SK-N-SH (cell line): ENCODE measurements around the gene SDC3. TPM values are rescaled to one million over a fixed set of nuclear protein-coding genes. Genes with fewer than 3 reads are reported as not detected.

Experiments used
- CTCF ChIA-PET: fragments of 300-600, 350-600 bp; formaldehyde crosslinking; extraction: SDS; loops from one replicate; lab custom pipeline; 2021; lab: Yijun Ruan, JAX
- POLR2A ChIA-PET: fragments of 350-600 bp; sonication (Branson Sonifier 250); formaldehyde crosslinking; extraction: SDS; loops from one replicate; lab custom pipeline; 2020; ENCODE audit warnings: antibody characterized with exemption, inconsistent platforms; lab: Yijun Ruan, JAX
- DNase-seq: peaks from one replicate; pipeline ENCODE4 v3.0.0; 2012
- H2AFZ ChIP-seq: fragments of 200-600 bp; sonication (generic); 2 replicates; pipeline ENCODE4 v1.8.1; 2016; ENCODE audit warnings: antibody characterized with exemption, mild to moderate bottlenecking, low read depth
- H3F3A ChIP-seq: fragments of 200-600 bp; sonication (generic); replicated peaks from 2 replicates; pipeline ENCODE3; 2016; ENCODE audit warnings: antibody characterized with exemption, mild to moderate bottlenecking; ENCODE audit not compliant: insufficient read depth
- H3K27ac ChIP-seq, 2 experiments: fragments of 200-500 bp in 1 of 2; fragments of 200-600 bp in 1 of 2; sonication (Bioruptor generic) in 1 of 2; sonication (generic), shearing (Covaris generic) in 1 of 2; 2 replicates each; pipeline versions ENCODE4 v1.5.1 to v1.6.1; 2014 to 2016; ENCODE audit warnings: low read depth in 2 of 2, inconsistent platforms in 1 of 2, low read length in 1 of 2, mild to moderate bottlenecking in 1 of 2, mixed read lengths in 1 of 2
- H3K27me3 ChIP-seq: fragments of 200-600 bp; sonication (generic), shearing (Covaris generic); 2 replicates; pipeline ENCODE4 v1.6.1; 2016; ENCODE audit warnings: mixed run types; ENCODE audit not compliant: insufficient read depth
- H3K36me3 ChIP-seq, 2 experiments: fragments of 200-500 bp in 1 of 2; fragments of 200-600 bp in 1 of 2; sonication (Bioruptor generic) in 1 of 2; sonication (generic) in 1 of 2; replicated peaks in 1 of 2; 2 replicates each; pipeline versions ENCODE3 to v1.5.1; 2014 to 2016; ENCODE audit warnings: low read length in 1 of 2, mild to moderate bottlenecking in 1 of 2; ENCODE audit not compliant: insufficient read depth in 2 of 2, control insufficient read depth in 1 of 2
- H3K4me1 ChIP-seq, 2 experiments: fragments of 200-500 bp in 1 of 2; fragments of 200-600 bp in 1 of 2; sonication (Bioruptor generic) in 1 of 2; sonication (generic), shearing (Covaris generic) in 1 of 2; 2 replicates each; pipeline versions ENCODE4 v1.5.1 to v1.6.1; 2014 to 2016; ENCODE audit warnings: low read depth in 1 of 2, low read length in 1 of 2, mixed run types in 1 of 2; ENCODE audit not compliant: insufficient read depth in 2 of 2, control insufficient read depth in 1 of 2
- H3K4me2 ChIP-seq: fragments of 200-600 bp; sonication (generic), shearing (Covaris generic); 2 replicates; pipeline ENCODE4 v1.6.1; 2017; ENCODE audit warnings: mixed run types
- H3K4me3 ChIP-seq, 2 experiments: fragments of 200-500 bp in 1 of 2; fragments of 200-600 bp in 1 of 2; sonication (Bioruptor generic) in 1 of 2; sonication (generic), shearing (Covaris generic) in 1 of 2; 2 replicates each; pipeline versions ENCODE4 v1.5.1 to v1.8.1; 2014 to 2016; ENCODE audit warnings: low read depth in 2 of 2, inconsistent platforms in 1 of 2, low read length in 1 of 2, mild to moderate bottlenecking in 1 of 2, mixed read lengths in 1 of 2, moderate library complexity in 1 of 2
- H3K79me2 ChIP-seq: fragments of 200-600 bp; sonication (generic); 2 replicates; pipeline ENCODE4 v1.8.1; 2017; ENCODE audit warnings: mild to moderate bottlenecking; ENCODE audit not compliant: insufficient read depth
- H3K9ac ChIP-seq: fragments of 200-600 bp; sonication (generic); 2 replicates; pipeline ENCODE4 v1.6.1; 2017; ENCODE audit warnings: mixed run types
- H3K9me2 ChIP-seq: fragments of 200-600 bp; sonication (generic); 2 replicates; pipeline ENCODE4 v1.6.1; 2017; ENCODE audit warnings: mixed run types
- H3K9me3 ChIP-seq: fragments of 200-600 bp; sonication (generic); 2 replicates; pipeline ENCODE4 v1.6.1; 2017; ENCODE audit warnings: mixed run types, mild to moderate bottlenecking, moderate library complexity
- H4K20me1 ChIP-seq: fragments of 200-600 bp; sonication (generic); 2 replicates; pipeline ENCODE4 v1.6.1; 2017; ENCODE audit warnings: mild to moderate bottlenecking, mixed run types; ENCODE audit not compliant: insufficient read depth
- CHD2 ChIP-seq: fragments of 150-350 bp; IDR thresholded peaks from 2 replicates; pipeline ENCODE4 v1.6.1; 2018; ENCODE audit warnings: low read length; ENCODE audit not compliant: partially characterized antibody
- CTCF ChIP-seq: fragments of 200-600 bp; sonication (generic); IDR thresholded peaks from 2 replicates; pipeline ENCODE4 v1.6.1; 2017; ENCODE audit warnings: antibody characterized with exemption, mild to moderate bottlenecking, moderate library complexity
- EP300 ChIP-seq, 2 experiments: IDR thresholded peaks; 2 replicates each; pipeline versions ENCODE4 v1.4.0 to v1.6.1; 2012; ENCODE audit warnings: borderline replicate concordance in 1 of 2, low read depth in 1 of 2, low read length in 1 of 2
- EZH2phosphoT487 ChIP-seq: fragments of 200-600 bp; sonication (generic); IDR thresholded peaks from 2 replicates; pipeline ENCODE4 v1.6.1; 2017; ENCODE audit warnings: low read depth, mixed run types, mild to moderate bottlenecking, antibody characterized with exemption, moderate library complexity, borderline replicate concordance
- FOXM1 ChIP-seq: IDR thresholded peaks from 2 replicates; pipeline ENCODE4 v1.4.0; 2012; ENCODE audit warnings: low read depth, mild to moderate bottlenecking
- GATA2 ChIP-seq: sonication (generic); formaldehyde crosslinking; IDR thresholded peaks from 2 replicates; pipeline ENCODE4 v1.5.0; 2020; ENCODE audit warnings: mild to moderate bottlenecking, missing genetic modification reagents
- IRF3 ChIP-seq: fragments of 150-350 bp; IDR thresholded peaks from 2 replicates; pipeline ENCODE4 v1.6.1; 2016; ENCODE audit warnings: mild to moderate bottlenecking, low read depth, low read length
- JUND ChIP-seq: IDR thresholded peaks from 2 replicates; pipeline ENCODE4 v1.4.0; 2012
- NFIC ChIP-seq: IDR thresholded peaks from 2 replicates; pipeline ENCODE4 v1.4.0; 2012; ENCODE audit warnings: borderline replicate concordance
- RCOR1 ChIP-seq: fragments of 150-350 bp; IDR thresholded peaks from 2 replicates; pipeline ENCODE4 v1.6.1; 2017; ENCODE audit warnings: antibody characterized with exemption, low read length
- RFX5 ChIP-seq: IDR thresholded peaks from 2 replicates; pipeline ENCODE4 v1.6.1; 2012; ENCODE audit warnings: mild to moderate bottlenecking, improper control_type of control experiment, low read length
- TAF1 ChIP-seq: IDR thresholded peaks from 2 replicates; pipeline ENCODE4 v1.6.1; 2012; ENCODE audit warnings: low read depth, mild to moderate bottlenecking, low read length, moderate library complexity, borderline replicate concordance
- TCF12 ChIP-seq: IDR thresholded peaks from 2 replicates; pipeline ENCODE4 v1.4.0; 2012
- TEAD4 ChIP-seq: IDR thresholded peaks from 2 replicates; pipeline ENCODE4 v1.4.0; 2012; ENCODE audit warnings: mild to moderate bottlenecking, borderline replicate concordance; ENCODE audit not compliant: insufficient read depth
- USF1 ChIP-seq: IDR thresholded peaks from 2 replicates; pipeline ENCODE4 v1.4.0; 2012; ENCODE audit warnings: low read depth, borderline replicate concordance
- YY1 ChIP-seq: IDR thresholded peaks from 2 replicates; pipeline ENCODE4 v1.4.0; 2012; ENCODE audit warnings: low read depth, mild to moderate bottlenecking
- ZBTB33 ChIP-seq: IDR thresholded peaks from 2 replicates; pipeline ENCODE4 v1.4.0; 2012; ENCODE audit warnings: low read depth, borderline replicate concordance
- WGBS: methylation state at CpG from one replicate; pipeline ENCODE4 v1.1.6; 2017; ENCODE audit warnings: low lambda C conversion rate; 5-methylcytosine and 5-hydroxymethylcytosine counted together
- polyA plus RNA-seq, 3 experiments: library from polyadenylated mRNA; depleted of rRNA; stranded (reverse); fragments of >200 nt; gene quantifications; 2 replicates each; pipeline ENCODE4 v1.2.3, GENCODE V29; 2012

The SDC3 gene
- polyA plus RNA-seq, 1 of the 3 experiments (the other 2 are of a cell fraction) = 18.8 TPM

GRCh38 chr1:30892671-30893073, 15.9 kb downstream of the SDC3 start (continued):
- TF ChIP-seq USF1 (no peak), TEAD4 (no peak), YY1 (no peak), FOXM1 (no peak), CTCF (no peak), TAF1 (no peak)

GRCh38 chr1:30891227-30891552, 17.4 kb downstream of the SDC3 start:
- no peak overlapping the region for H3K9ac ChIP-seq
- ChIA-PET CTCF (interaction anchor here (0.6 to 47.0 kb wide), 2 partner anchors 12 to 81 kb away, joined by 3 to 1422 read pairs; no protein-coding TSS in a partner anchor), POLR2A (no interaction called here)
- H3K4me3 ChIP-seq = no peak overlapping the region
- H3K36me3 ChIP-seq = no peaks in the 10 kb centered on the region
- no peak overlapping the region for H3K27ac ChIP-seq
- peaks cover 14% of the 10 kb centered on the region for H3F3A ChIP-seq
- H3K79me2 ChIP-seq = peaks cover 31% of the 10 kb centered on the region; the same call in 1 of the 2 replicates
- WGBS = 100% methylated on average over 3 of the region's 5 CpGs
- no peaks in the 10 kb centered on the region for H3K9me2 ChIP-seq
- H3K27me3 ChIP-seq = no peaks in the 10 kb centered on the region
- no peak for DNase-seq
- H3K9me3 ChIP-seq = no peaks in the 10 kb centered on the region
- no peak for TF ChIP-seq TCF12
- no peak for TF ChIP-seq GATA2
- no peak for TF ChIP-seq YY1
- no peak for TF ChIP-seq NFIC
- no peak for TF ChIP-seq ZBTB33
- TF ChIP-seq RFX5 = no peak
- no peak for TF ChIP-seq CHD2
- TF ChIP-seq TAF1 = no peak
- no peak for TF ChIP-seq IRF3
- TF ChIP-seq EZH2phosphoT487 = no peak
- TF ChIP-seq JUND = no peak
- TF ChIP-seq RCOR1 = no peak
- TF ChIP-seq EP300 (IDR thresholded peaks at IDR 0.05; ENCODE audit: borderline replicate concordance in 1 of 2, low read depth in 1 of 2, low read length in 1 of 2) = no peak
- no peak overlapping the region for H3K4me2 ChIP-seq
- H2AFZ ChIP-seq = no peak overlapping the region
- peaks cover 71% of the 10 kb centered on the region for H4K20me1 ChIP-seq
- peaks cover 16 to 26% of the 10 kb centered on the region in 2 experiments; a peak in 3 of 4 replicates for H3K4me1 ChIP-seq
